Measurements from ENCODE around the gene LTBP1. TPM values are rescaled to one million over a fixed set of nuclear protein-coding genes. Genes with fewer than 3 reads are reported as not detected.
"Not testable (repeated sequence)": the region's sequence is repeated elsewhere in the genome, so short reads cannot be mapped to it uniquely, and the experiment has no call there.

The LTBP1 gene
- total RNA-seq, 2 experiments from 2014 or later, result 0.19 to 0.23 TPM

- no peak overlapping the region for H3K4me3 Mint-ChIP-seq
- H3K4me1 Mint-ChIP-seq, result peaks cover 1% of the 10 kb centered on the region
- DNase-seq (no peak), ATAC-seq (ENCODE audit: low read depth) (no peak)
- H3K9me3 Mint-ChIP-seq, result no peaks in the 10 kb centered on the region
- H3K36me3 Mint-ChIP-seq, result no peaks in the 10 kb centered on the region
- POLR2A ChIA-PET, result no interaction called here
- H3K27me3 Mint-ChIP-seq, result peaks cover 5% of the 10 kb centered on the region
- no peak overlapping the region for H3K27ac Mint-ChIP-seq
Observed at GRCh38 chr2:33371304-33372090, 424.7 kb downstream of the LTBP1 start.

DNA sequence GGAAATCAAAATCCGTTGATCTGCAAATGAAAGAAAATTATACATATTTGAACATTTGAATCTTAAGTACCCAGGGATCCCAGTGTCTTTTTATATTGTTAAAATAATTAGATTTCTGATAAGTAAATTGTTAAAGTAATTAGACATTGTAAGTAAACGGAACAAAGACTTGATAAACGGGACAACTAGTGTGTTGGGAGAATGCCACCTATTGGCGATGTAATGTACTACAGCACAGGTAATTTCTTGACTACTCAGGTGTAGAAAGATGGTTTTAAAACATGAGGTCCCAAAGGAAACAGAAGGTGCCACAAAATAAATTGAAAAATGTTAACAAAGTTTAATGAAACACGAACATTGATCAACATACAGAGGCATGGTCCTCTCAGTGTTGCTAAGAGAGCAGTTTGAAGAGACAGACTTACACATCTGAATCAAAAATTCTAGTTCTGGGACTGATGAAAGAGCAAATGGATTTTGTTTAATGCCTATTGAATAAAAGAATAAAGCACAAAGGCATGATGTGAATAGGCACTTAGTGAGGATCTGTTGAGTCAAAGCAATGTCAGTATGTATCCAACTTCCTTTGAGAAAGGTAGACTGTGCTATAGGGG, 426.3 kb downstream of the LTBP1 start:
- POLR2A ChIA-PET, result no interaction called here
- Mint-ChIP-seq H3K36me3 (no peaks in the 10 kb centered on the region), H3K4me1 (peaks cover 1% of the 10 kb centered on the region), H3K9me3 (no peaks in the 10 kb centered on the region), H3K27ac (no peak overlapping the region), H3K27me3 (peaks cover 5% of the 10 kb centered on the region), H3K4me3 (no peak overlapping the region)
- DNase-seq, result no peak
- ATAC-seq (ENCODE audit: low read depth), result no peak

DNA sequence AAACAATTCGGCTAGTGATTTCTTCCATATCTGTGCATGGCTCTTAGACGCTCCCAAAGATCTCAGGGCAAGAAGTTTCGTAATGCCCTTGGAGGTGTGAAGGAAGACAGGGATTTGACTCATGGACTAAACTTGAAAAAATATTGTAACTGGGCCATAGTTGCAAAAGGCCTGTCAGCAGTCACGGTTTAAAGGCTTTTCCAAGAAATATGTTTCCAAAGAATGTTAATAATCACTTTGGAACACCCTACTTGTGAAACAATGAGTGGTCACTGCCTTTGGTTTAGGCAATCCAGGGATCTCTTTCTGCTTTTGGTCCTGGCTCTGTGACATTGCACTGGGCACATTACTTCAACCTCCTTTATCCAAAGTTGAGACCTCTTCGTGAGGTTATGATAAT, 427.2 kb downstream of the LTBP1 start:
- H3K36me3 Mint-ChIP-seq, result no peaks in the 10 kb centered on the region
- peaks cover 8% of the 10 kb centered on the region for H3K27me3 Mint-ChIP-seq
- DNase-seq (no peak), ATAC-seq (ENCODE audit: low read depth) (no peak)
- POLR2A ChIA-PET, result no interaction called here
- H3K4me3 Mint-ChIP-seq, result no peak overlapping the region
- no peak overlapping the region for H3K27ac Mint-ChIP-seq
- peaks cover 1% of the 10 kb centered on the region for H3K4me1 Mint-ChIP-seq
- no peaks in the 10 kb centered on the region for H3K9me3 Mint-ChIP-seq

- Mint-ChIP-seq H3K27me3 (peaks cover 5% of the 10 kb centered on the region), H3K4me3 (no peak overlapping the region), H3K9me3 (no peaks in the 10 kb centered on the region), H3K27ac (no peak overlapping the region), H3K4me1 (peaks cover 1% of the 10 kb centered on the region), H3K36me3 (no peaks in the 10 kb centered on the region)
- POLR2A ChIA-PET, result no interaction called here
- DNase-seq (no peak), ATAC-seq (ENCODE audit: low read depth) (no peak)
Observed at GRCh38 chr2:33375054-33375453, 428.3 kb downstream of the LTBP1 start.

- no peak for DNase-seq
- H3K4me1 Mint-ChIP-seq, result peaks cover 1% of the 10 kb centered on the region
- ATAC-seq (ENCODE audit: low read depth), result no peak
- H3K27ac Mint-ChIP-seq, result no peak overlapping the region
- H3K9me3 Mint-ChIP-seq, result no peaks in the 10 kb centered on the region
- H3K27me3 Mint-ChIP-seq, result peaks cover 12% of the 10 kb centered on the region
- H3K4me3 Mint-ChIP-seq, result no peak overlapping the region
- POLR2A ChIA-PET, result no interaction called here
- no peaks in the 10 kb centered on the region for H3K36me3 Mint-ChIP-seq
Observed at GRCh38 chr2:33377048-33377447, 430.3 kb downstream of the LTBP1 start.

DNA sequence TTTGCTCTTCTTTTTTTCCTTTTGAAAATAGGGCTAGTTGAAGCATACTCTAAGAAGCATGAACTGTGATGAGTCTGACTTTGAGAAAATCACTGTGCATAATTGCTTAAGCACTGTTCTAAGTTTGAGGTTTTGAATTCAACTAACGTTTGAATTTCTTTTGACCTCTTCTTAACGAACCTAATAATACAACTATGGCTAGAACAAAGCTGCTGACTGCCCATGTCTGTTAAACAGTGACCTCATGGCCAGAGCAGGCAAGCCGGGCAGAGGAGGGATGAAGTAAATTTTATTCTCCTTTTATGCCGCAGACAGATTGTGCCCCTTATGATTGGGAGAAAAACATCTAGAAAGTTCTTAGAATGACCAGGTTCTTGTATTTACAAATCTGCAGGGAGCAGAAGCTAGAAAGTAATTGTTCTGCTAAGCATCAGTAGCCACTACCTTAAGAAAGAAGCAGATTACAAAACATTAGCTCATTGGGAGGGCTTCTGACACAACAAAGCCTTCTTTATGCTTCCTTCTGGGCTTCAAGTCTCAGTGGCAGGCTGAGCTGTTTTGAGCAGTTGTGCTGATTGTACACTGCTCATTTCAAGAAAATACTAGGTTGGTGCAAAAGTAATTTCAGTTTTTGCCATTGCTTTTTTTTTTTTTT, 431.9 kb downstream of the LTBP1 start:
- Mint-ChIP-seq H3K36me3 (no peaks in the 10 kb centered on the region), H3K4me1 (no peaks in the 10 kb centered on the region), H3K9me3 (no peaks in the 10 kb centered on the region), H3K27ac (no peak overlapping the region), H3K27me3 (peaks cover 17% of the 10 kb centered on the region), H3K4me3 (no peak overlapping the region)
- POLR2A ChIA-PET, result no interaction called here
- no peak for DNase-seq
- no peak for ATAC-seq (ENCODE audit: low read depth)

DNA sequence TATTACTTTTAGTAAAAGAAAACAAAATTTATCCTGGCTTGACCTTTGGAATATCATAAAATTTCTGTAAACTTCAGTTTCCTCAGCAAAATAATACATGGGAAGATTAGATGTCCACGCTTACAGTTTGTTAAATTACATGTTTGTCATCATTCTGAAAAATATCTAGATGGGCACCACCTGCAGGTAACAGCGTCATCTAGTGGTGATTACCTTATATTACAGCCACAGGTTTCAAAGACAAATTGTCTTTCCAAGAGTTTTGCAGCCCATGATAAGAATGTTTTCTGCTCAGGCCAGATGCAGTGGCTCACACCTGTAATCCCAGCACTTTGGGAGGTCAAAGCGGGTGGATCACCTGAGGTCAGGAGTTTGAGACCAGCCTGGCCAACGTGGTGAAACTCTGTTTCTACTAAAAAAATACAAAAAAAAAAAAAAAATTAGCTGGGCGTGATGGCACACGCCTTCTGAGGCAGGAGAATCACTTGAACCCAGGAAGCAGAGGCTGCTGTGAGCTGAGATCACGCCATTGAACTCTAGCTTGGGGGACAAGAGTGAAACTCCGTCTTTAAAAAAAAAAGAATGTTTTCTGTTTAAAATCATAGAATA, 433.4 kb downstream of the LTBP1 start:
- Mint-ChIP-seq H3K9me3 (no peaks in the 10 kb centered on the region), H3K36me3 (no peaks in the 10 kb centered on the region), H3K4me3 (no peak overlapping the region), H3K4me1 (no peaks in the 10 kb centered on the region), H3K27me3 (peaks cover 17% of the 10 kb centered on the region), H3K27ac (no peak overlapping the region)
- POLR2A ChIA-PET, result no interaction called here
- DNase-seq (no peak), ATAC-seq (ENCODE audit: low read depth) (no peak)

DNA sequence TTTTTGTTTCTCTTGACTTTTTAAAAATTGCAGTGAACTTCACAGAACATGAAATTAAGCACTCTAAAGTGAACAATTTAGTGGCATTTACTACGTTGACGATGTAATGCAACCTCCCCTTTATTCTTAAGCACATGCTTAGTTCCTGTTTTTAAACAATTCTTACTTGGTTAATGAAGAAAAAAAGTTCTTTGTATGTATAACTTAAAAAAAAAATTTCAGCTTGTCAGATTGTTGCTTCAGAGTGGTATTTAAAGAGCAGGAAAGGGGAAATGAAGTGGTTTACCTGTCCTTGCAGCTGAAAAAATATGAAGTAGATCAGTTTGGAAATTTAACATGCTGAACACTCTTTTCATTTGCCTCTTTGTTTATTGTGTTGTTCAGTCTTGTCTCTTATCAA, 434.0 kb downstream of the LTBP1 start:
- Mint-ChIP-seq H3K4me1 (no peaks in the 10 kb centered on the region), H3K4me3 (no peak overlapping the region), H3K36me3 (no peaks in the 10 kb centered on the region), H3K27ac (no peak overlapping the region), H3K9me3 (no peaks in the 10 kb centered on the region), H3K27me3 (peaks cover 17% of the 10 kb centered on the region)
- POLR2A ChIA-PET, result no interaction called here
- ATAC-seq (ENCODE audit: low read depth) (no peak), DNase-seq (no peak)

GRCh38 chr2:33381301-33381858, 434.6 kb downstream of the LTBP1 start:
- H3K27ac Mint-ChIP-seq, result no peak overlapping the region
- POLR2A ChIA-PET, result no interaction called here
- ATAC-seq (ENCODE audit: low read depth) (no peak), DNase-seq (no peak)
- no peaks in the 10 kb centered on the region for H3K9me3 Mint-ChIP-seq
- H3K4me1 Mint-ChIP-seq, result no peaks in the 10 kb centered on the region
- no peaks in the 10 kb centered on the region for H3K36me3 Mint-ChIP-seq
- H3K27me3 Mint-ChIP-seq, result peaks cover 17% of the 10 kb centered on the region
- H3K4me3 Mint-ChIP-seq, result no peak overlapping the region

DNA sequence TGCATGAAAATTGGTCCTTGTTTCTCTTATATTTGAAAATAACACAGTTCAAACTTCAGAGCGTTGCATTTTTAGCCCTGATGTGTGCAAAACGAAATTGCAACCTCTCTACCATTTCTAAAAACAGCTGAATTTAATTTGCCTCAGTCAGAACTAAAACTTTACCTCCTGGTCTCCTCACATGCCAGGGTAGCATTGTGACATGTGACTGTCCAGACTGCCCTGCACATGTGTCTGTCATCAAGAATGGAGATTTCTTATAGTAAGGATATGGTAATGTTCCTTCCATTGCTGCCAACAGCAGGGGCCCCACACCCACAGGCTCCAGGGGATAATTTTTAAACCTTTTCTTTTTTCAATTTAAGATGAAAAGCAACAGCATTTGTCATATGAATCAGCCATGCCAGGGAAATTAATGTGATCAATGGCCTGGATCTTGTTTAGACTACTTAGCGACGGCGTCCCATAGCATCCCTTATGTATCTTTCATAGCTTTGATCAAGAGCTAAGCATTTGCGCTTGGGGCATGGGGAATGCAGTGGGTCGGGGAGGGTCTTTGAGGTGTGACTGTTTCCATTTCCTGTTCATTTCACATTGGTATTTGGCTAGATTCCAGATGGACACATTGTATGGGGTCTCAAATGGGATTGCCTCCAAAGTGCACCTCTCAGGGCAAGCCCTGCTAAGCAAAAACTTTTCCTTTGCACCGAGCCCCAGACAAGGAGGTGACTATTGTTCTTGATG, 437.3 kb downstream of the LTBP1 start:
- Mint-ChIP-seq H3K36me3 (no peaks in the 10 kb centered on the region), H3K27ac (no peak overlapping the region), H3K27me3 (peaks cover 19% of the 10 kb centered on the region), H3K9me3 (no peaks in the 10 kb centered on the region), H3K4me1 (no peaks in the 10 kb centered on the region), H3K4me3 (no peak overlapping the region)
- POLR2A ChIA-PET, result no interaction called here
- no peak for ATAC-seq (ENCODE audit: low read depth)
- DNase-seq, result no peak

DNA sequence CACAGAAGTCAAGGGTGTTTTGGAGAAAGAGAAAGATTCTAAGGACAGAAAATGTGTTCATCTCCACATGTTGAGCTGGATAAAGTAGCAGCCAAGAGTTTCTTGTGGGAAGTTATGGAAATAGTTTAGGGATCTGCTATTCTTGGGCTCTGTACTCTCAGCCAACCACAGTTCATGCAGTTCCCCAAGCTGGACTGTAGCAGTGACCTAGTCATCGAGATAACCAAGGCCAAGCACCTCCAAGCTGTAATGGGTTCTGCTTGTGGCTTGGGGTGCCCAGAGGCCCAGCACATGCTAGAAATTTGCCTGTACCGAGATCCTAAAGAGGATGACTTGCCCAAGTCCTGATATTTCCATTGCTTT, 437.8 kb downstream of the LTBP1 start:
- Mint-ChIP-seq H3K27ac (no peak overlapping the region), H3K4me1 (no peaks in the 10 kb centered on the region), H3K27me3 (peaks cover 19% of the 10 kb centered on the region), H3K9me3 (no peaks in the 10 kb centered on the region), H3K4me3 (no peak overlapping the region), H3K36me3 (no peaks in the 10 kb centered on the region)
- DNase-seq (no peak), ATAC-seq (ENCODE audit: low read depth) (no peak)
- POLR2A ChIA-PET, result no interaction called here

DNA sequence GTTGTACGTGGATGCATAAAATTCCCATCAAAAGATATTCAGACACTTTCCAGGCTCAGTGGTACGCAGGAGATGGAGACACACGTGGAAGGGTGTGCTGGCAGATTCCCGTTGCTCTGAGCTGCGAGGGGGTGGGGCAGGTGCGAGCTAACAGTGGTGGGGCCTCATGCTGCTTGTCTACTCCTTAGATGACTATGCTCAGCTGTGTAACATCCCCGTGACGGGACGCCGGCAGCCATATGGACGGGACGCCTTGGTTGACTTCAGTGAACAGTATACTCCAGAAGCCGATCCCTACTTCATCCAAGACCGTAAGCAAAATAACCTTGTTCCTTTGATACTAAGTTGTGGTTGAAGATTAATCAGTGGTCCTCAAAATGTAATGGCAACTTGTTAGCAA, 442.2 kb downstream of the LTBP1 start:
- POLR2A ChIA-PET, result interaction anchor here (0.6 kb wide), 1 partner anchor 796 kb away, joined by 3 read pairs; no protein-coding TSS in a partner anchor
- no peak for DNase-seq

GRCh38 chr2:33389695-33390094, 442.9 kb downstream of the LTBP1 start:
- POLR2A ChIA-PET; H3K4me3 Mint-ChIP-seq; H3K27ac Mint-ChIP-seq; ATAC-seq (ENCODE audit: low read depth); DNase-seq; H3K27me3 Mint-ChIP-seq; H3K4me1 Mint-ChIP-seq; H3K9me3 Mint-ChIP-seq; H3K36me3 Mint-ChIP-seq: not testable (repeated sequence)

More for the DNA sequence above, 442.2 kb downstream of the LTBP1 start:
- peaks cover 7% of the 10 kb centered on the region for H3K27me3 Mint-ChIP-seq
- no peak for ATAC-seq (ENCODE audit: low read depth)
- no peaks in the 10 kb centered on the region for H3K4me1 Mint-ChIP-seq
- H3K4me3 Mint-ChIP-seq, result no peak overlapping the region
- H3K9me3 Mint-ChIP-seq, result no peaks in the 10 kb centered on the region
- H3K27ac Mint-ChIP-seq, result no peak overlapping the region
- H3K36me3 Mint-ChIP-seq, result no peaks in the 10 kb centered on the region
